Progenitor cell of endocrine pancreas (in vitro differentiated cells): Measurements from ENCODE around the gene SAMD4A. TPM values are rescaled to one million over a fixed set of nuclear protein-coding genes. Genes with fewer than 3 reads are reported as not detected.

Experiments
- DNase-seq: peaks from one replicate; pipeline ENCODE4 v3.0.0; 2021; ENCODE audit warnings: low spot score; ENCODE audit not compliant: unreplicated experiment
- H3K27ac Mint-ChIP-seq: 2 replicates; pipeline ENCODE4 v1.8.0; 2021; ENCODE audit warnings: mild to moderate bottlenecking, moderate library complexity, mixed read lengths
- H3K27me3 Mint-ChIP-seq: 2 replicates; pipeline ENCODE4 v1.8.0; 2021; ENCODE audit warnings: mixed read lengths
- H3K36me3 Mint-ChIP-seq: 2 replicates; pipeline ENCODE4 v1.8.0; 2022; ENCODE audit warnings: mixed read lengths; ENCODE audit not compliant: insufficient read depth
- H3K4me1 Mint-ChIP-seq: 2 replicates; pipeline ENCODE4 v1.8.0; 2021; ENCODE audit warnings: low read depth, mixed read lengths
- H3K4me3 Mint-ChIP-seq: 2 replicates; pipeline ENCODE4 v1.8.0; 2021; ENCODE audit warnings: low read depth, mild to moderate bottlenecking, moderate library complexity, mixed read lengths
- H3K9me3 Mint-ChIP-seq: 2 replicates; pipeline ENCODE4 v1.8.0; 2021; ENCODE audit warnings: low read depth, mixed read lengths
- CTCF ChIP-seq: fragments of 200-600 bp; sonication (generic); IDR thresholded peaks from one replicate; pipeline ENCODE4 v1.5.0; 2021; ENCODE audit warnings: antibody characterized with exemption, mild to moderate bottlenecking; ENCODE audit not compliant: unreplicated experiment
- total RNA-seq: library from RNA; stranded (reverse); gene quantifications from 2 replicates; pipeline ENCODE4 v1.2.1, GENCODE V29; 2021

The SAMD4A gene
- total RNA-seq, 1 donor from 2014 or later: 9.1 TPM

- Mint-ChIP-seq H3K27ac (peak overlapping the region; percentile 4), H3K36me3 (no peaks in the 10 kb centered on the region), H3K27me3 (peaks cover 3% of the 10 kb centered on the region), H3K4me3 (no peak overlapping the region), H3K4me1 (no peaks in the 10 kb centered on the region), H3K9me3 (no peaks in the 10 kb centered on the region)
- TF ChIP-seq CTCF: no peak
- no peak for DNase-seq
Observed at GRCh38 chr14:54784657-54785056, 217.7 kb downstream of the SAMD4A start.

- DNase-seq: no peak
- no peak for TF ChIP-seq CTCF
- peaks cover 3% of the 10 kb centered on the region for H3K27me3 Mint-ChIP-seq
- H3K27ac Mint-ChIP-seq: peak overlapping the region; percentile 4
- H3K36me3 Mint-ChIP-seq: no peaks in the 10 kb centered on the region
- no peak overlapping the region for H3K4me3 Mint-ChIP-seq
- H3K4me1 Mint-ChIP-seq: no peaks in the 10 kb centered on the region
- H3K9me3 Mint-ChIP-seq: no peaks in the 10 kb centered on the region
Observed at GRCh38 chr14:54785136-54785777, 218.3 kb downstream of the SAMD4A start.

- H3K9me3 Mint-ChIP-seq: no peaks in the 10 kb centered on the region
- no peak overlapping the region for H3K27ac Mint-ChIP-seq
- no peak for DNase-seq
- H3K4me1 Mint-ChIP-seq: no peaks in the 10 kb centered on the region
- no peaks in the 10 kb centered on the region for H3K27me3 Mint-ChIP-seq
- H3K36me3 Mint-ChIP-seq: no peaks in the 10 kb centered on the region
- H3K4me3 Mint-ChIP-seq: no peak overlapping the region
- TF ChIP-seq CTCF: no peak
Observed at GRCh38 chr14:54785778-54786770, 219.1 kb downstream of the SAMD4A start.

GRCh38 chr14:54786838-54787237 is 219.9 kb downstream of the SAMD4A start:
- Mint-ChIP-seq H3K4me1 (no peaks in the 10 kb centered on the region), H3K27me3 (no peaks in the 10 kb centered on the region), H3K27ac (no peak overlapping the region), H3K36me3 (no peaks in the 10 kb centered on the region), H3K4me3 (no peak overlapping the region), H3K9me3 (no peaks in the 10 kb centered on the region)
- no peak for TF ChIP-seq CTCF
- DNase-seq: no peak

- Mint-ChIP-seq H3K27me3 (no peaks in the 10 kb centered on the region), H3K9me3 (no peaks in the 10 kb centered on the region), H3K4me3 (no peak overlapping the region), H3K36me3 (no peaks in the 10 kb centered on the region), H3K4me1 (no peaks in the 10 kb centered on the region), H3K27ac (no peak overlapping the region)
- no peak for DNase-seq
- no peak for TF ChIP-seq CTCF
Observed at GRCh38 chr14:54787261-54787660, 220.3 kb downstream of the SAMD4A start.
